HG03280 (cell line): ENCODE results near the gene CERS5.
A peak's percentile ranks its signal among the peaks of the same experiment; 100 is the strongest.

Experiments used
- ATAC-seq: cut with Tn5 transposase; IDR thresholded peaks from one replicate; pipeline ENCODE4 v1.9.1; 2021; ENCODE audit warnings: mild to moderate bottlenecking, moderate library complexity; ENCODE audit not compliant: unreplicated experiment

The CERS5 gene

GRCh38 chr12:50132505-50133135, 34.5 kb downstream of the CERS5 start:
- ATAC-seq: no peak

DNA sequence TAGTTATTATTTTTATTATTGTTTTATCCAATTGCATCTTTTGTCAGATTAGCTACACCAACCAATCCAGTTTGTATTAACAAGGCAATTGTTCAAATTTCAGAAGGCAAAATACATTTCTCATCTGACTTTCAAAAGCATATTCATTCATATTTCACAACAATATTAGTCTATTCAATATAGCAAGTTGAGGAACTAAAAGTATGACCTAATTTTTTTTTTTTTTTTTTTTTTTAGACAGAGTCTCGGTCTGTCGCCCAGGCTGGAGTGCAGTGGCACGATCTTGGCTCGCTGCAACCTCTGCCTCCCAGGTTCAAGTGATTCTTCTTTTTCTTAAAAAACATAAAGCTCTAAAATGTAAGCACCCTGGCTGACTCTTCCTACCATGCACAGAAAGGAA, 37.9 kb downstream of the CERS5 start:
- no peak for ATAC-seq

DNA sequence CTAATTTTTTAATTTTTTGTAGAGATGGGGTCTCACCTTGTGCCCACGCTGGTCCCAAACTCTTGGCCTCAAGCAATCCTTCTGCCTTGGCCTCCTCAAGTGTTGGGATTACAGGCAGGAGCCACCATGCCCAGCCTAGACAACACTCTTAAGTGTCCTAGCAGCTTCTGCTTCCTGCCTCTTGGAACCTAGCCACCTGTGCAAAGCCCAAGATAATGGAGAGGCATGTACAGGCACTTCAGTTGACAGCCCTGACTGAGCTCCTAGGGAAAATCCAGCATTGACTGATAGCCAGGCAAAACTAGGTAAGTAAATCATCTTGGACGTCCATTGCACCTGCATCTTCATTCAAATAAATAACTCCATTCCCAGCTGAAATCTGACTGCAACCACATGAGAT, 39.6 kb downstream of the CERS5 start:
- no peak for ATAC-seq

DNA sequence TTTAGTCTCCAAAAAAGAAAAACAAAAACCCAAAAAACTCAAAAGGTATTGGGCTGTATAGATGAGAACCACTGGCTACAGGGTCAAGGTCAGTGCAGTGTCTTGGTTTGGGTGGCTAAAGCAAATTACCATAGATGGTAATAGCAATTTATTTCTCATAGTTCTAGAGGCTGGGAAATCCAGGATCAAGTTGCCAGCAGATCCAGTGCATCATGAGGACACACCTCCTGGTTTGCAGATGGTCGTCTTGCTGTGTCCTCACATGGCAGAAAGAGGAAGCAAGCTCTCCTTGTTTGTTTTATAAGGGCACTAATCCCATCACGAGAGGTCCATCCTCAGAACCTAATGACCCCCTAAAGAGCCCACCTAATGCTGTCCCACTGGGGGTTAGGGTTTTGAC, 44.0 kb downstream of the CERS5 start:
- no peak for ATAC-seq

- ATAC-seq: no peak
Measured at GRCh38 chr12:50121641-50122040, 45.5 kb downstream of the CERS5 start.

- no peak for ATAC-seq
Measured at GRCh38 chr12:50120953-50121352, 46.2 kb downstream of the CERS5 start.

GRCh38 chr12:50120521-50120920, 46.6 kb downstream of the CERS5 start:
- no peak for ATAC-seq

DNA sequence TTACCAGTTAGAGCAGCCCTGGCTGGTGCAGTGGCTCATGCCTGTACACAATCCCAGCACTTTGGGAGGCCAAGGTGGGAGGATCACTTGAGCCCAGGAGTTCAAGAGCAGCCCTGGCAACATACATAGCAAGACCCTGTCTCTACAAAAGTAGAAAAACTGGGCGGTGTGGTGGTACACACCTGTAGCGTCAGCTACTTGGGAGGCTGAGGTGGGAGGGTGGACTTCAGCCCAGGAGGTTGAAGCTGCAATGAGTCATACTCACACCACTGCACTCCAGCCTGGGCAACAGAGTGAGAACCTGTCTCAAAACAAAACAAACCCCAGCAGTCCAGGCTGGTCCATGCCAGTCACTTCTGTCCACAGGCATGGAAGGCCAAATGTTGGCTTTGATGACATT, 47.8 kb downstream of the CERS5 start:
- ATAC-seq: no peak

DNA sequence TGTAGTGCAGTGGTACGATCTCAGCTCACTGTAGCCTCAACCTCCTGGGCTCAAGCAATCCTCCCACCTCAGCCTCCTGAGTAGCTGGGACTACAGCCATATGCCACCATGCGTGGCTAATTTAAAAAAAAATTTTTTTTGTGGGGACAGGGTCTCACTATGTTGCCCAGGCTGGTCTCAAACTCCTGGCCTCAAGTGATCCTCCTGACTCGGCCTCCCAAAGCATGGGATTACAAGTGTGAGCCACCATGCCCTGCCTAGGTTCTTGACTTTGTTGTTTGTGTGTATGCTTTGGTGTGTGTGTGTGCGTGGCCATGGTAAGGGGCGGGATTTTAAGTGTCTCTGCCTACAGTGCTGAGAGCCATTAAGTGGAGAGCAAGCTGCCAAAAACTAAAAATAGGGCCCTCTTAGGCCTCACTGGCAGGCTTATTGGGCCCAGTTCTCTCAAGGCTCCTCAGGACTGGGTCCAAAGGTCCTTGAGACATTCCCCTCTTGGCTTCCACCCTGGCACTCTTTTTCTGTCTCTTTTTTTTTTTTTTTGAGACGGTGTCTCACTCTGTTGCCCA, 50.0 kb downstream of the CERS5 start:
- no peak for ATAC-seq

GRCh38 chr12:50112456-50113218, 54.5 kb downstream of the CERS5 start:
- no peak for ATAC-seq

- peak; percentile 83 for ATAC-seq
Measured at GRCh38 chr12:50111693-50112455, 55.3 kb downstream of the CERS5 start, which contains the start of gene COX14. TSS of gene COX14 (plus strand) at chr12:50112236. CDS start at chr12:50120044, 7,808 bp downstream.

- peak; percentile 5 for ATAC-seq
Measured at GRCh38 chr12:50111395-50111692, 55.8 kb downstream of the CERS5 start.

- no peak for ATAC-seq
Measured at GRCh38 chr12:50110762-50111351, 56.3 kb downstream of the CERS5 start.

GRCh38 chr12:50110127-50110761, 56.9 kb downstream of the CERS5 start:
- no peak for ATAC-seq

DNA sequence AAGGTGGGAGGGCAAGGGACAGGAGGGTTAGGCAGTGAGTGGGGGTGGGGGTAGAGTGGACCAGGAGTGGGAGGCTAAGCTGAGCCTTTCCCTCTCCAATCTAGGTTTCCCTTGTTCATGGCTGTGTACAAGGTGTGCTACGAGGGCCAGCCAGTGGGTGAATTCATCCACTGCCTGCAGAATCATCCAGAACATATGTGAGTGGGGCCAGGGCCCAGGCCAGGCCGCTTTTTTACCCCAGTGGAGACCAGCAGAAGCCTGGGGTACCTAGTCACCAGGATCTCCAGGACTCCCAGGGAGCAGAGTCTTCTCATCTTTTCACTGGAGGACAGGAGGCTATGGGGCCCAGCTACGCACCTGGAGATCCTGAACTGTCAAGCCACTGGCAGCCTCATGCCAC, 57.9 kb downstream of the CERS5 start:
- no peak for ATAC-seq

DNA sequence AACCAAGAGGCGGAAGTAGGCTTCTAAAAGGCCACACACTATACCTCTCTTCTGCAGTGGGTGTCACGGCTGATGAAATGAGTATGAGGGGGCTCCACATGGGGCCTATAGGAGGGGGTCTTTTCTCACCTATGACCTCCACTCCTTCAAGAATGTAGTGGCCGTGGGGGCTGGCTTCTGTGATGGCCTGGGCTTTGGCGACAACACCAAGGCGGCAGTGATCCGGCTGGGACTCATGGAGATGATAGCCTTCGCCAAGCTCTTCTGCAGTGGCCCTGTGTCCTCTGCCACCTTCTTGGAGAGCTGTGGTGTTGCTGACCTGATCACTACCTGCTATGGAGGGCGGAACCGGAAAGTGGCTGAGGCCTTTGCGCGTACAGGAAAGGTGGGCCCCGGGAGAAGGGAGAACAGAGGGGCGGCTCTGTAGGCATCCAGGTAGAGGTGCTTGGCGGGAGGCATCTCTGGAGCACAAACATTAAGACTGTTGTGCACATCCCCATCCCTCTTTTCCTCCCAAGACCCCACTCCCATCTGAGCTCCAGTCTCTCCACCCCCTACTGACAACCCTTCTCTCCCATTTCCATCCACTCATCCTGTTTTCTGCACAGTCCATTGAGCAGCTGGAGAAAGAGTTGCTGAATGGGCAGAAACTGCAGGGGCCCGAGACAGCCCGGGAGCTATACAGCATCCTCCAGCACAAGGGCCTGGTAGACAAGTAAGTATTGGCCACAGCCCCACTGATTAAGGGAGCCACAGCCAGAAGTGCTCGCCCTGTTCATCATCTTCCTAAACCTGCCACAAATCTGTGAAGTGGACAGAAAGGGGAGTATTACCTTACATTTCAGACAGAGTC, 59.5 kb downstream of the CERS5 start:
- ATAC-seq: no peak

DNA sequence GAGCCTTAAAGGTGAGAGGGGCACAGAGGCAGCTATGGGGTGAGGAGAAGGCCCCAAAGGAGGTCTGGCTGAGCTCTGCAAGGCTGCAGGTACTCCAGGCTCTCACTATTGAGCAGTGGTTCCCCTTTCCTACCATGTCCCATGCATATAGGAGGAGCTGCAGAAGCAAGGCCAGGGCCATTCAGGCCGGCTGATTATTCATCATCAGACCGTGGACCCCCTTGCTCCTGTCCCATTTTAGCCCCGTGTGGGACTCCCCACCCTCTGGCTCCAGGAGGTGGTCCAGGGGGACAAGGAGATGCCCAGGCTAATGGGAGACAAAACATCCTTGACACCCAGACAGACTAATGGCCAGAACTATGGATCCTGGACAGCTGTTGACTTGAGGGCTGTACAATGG, 60.3 kb downstream of the CERS5 start:
- ATAC-seq: no peak

GRCh38 chr12:50105913-50106450, 61.2 kb downstream of the CERS5 start:
- ATAC-seq: no peak
